ENCODE results near the gene CHST5.
"Not testable (repeated sequence)": the region's sequence is repeated elsewhere in the genome, so short reads cannot be mapped to it uniquely, and the experiment has no call there.

Gene CHST5

DNA sequence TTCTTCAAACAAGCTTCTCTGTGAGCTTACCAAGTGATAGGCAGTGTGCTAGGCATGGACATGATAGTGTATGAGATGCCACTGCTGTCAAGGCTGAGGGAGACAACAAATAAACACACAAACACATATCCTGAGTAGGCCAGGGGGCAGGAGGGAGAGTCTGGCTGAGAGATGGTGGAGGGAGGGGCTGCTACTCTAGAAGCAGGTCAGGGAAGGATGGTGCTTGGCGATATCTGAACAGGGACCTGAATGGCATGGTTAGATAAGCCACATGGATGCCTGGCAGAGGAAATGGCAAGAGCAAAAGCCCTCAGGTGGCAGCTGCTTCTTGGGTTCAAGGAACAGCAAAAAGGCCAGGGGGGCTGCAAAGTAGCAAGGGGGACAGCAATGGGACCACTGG lies 32.1 kb downstream of the CHST5 start:
- DNase-seq = peak; percentile 83

DNA sequence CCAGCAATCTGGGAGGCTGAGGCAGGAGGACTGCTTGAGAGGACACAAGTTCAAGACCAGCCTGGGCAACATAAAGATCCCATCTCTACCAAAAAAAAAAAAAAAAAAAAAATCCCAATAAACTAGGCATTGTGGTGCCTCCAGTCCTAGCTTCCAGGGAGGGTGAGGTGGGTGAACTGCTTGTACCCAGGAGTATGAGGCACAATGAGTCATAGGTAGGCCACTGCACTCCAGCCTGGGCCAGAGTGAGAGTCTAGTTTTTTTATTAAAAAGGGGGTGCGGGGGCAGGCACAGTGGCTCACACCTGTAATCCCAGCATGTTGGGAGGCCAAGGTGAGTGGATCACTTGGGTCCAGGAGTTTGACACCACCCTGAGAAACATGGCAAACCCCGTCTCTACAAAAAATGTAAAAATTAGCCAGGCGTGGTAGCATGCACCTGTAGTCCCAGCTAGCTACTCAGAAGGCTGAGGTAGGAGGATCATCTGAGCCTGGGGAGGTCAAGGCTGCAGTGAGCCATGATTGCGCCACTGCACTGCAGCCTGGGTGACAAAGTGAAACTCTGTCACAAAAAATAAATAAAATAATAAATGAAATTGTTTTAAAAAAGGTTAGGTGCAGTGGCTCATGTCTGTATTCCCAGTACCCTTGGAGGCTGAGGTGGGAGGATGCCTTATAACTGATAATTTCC lies 32.8 kb downstream of the CHST5 start:
- no peak for DNase-seq

DNA sequence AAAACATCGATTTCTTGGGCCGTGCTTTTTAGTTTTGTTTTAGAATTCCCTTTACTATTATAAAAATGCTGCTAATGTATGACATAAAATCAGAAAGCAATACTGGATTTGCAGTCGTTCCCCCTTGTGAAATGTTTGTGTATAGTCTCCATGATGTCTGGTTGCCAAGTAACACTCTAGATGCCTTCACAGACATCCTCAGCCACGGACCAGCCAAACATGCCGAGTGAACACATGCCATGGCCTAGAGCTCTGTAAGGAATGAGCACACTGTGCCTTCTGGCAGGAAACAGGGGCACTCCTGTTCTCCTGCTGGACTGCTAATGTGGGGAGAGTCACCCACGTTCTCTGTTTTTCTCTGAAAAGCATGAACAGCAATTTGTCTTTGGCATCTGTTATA lies 34.1 kb downstream of the CHST5 start:
- DNase-seq = not testable (repeated sequence)

DNA sequence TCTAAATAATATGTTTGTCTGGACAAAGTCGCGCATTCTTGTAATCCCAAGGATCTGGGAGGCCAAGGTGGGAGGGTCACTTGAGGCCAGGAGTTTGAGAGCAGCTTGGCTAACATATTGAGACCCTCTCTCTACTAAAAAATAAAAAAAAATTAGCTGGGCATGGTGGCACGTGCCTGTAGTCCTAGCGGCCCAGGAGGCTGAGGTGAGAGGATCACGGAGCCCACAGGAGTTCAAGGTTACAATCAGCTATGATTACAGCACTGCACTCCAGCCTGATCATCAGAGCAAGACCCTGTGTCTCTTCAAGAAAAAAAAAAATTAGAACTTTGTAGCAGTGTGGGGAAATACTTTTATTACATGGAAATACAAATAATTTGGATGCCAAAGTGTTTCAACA lies 34.5 kb downstream of the CHST5 start:
- no peak for DNase-seq

DNA sequence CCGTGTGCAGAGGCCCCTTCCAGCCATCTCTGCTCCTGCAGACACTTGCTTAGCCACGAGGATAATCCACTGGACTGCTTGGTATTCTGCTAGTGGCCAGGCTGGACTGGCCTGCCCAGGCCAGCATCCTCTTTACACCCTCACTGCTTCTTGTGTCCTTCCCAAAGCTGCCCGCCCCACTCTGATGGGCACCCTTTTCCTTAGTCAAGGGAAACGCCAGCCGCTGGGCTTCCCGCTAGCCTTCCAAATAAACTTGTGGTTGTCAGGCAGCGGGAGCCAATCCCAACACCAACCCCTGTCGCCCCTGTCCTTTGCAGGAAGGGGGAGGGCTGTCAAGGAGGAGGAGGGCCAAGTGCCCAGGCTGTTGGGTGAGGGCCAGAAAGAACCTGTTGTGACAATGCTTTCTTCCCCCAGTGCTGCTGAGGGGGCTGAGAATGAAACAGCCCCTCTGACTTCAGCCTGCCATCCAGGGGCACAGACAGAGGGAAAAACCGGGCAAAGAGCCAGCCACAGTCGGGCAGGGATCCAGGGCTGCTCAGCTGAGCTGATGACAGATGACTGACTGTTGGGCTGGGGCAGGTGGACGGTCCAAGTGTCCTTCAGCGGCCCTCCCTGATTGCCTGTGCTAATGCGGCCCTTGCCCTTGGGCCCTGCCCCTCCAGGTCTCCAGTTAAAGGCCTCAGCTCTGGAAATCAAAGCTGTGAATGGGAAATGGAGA lies 37.1 kb downstream of the CHST5 start:
- peak; percentile 15 for DNase-seq

DNA sequence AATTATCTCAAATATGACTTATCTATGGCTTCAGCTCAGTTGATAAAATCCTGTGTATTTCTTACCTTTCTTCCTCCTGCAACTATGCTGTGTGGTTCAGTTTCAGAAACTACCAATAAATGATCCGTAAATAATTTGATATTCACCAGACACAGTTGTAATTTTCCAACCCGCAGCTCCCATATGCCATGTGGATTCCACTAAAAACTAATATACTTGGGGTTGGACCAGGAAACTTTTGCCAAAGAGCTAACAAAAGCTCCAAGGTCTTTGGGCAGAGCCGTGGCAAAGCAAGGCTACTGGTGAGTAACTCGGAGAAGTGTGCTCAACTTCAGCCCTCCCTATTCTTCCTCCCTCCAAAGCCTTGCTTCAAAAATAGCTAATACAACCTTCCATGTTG lies 38.4 kb downstream of the CHST5 start:
- DNase-seq = no peak

DNA sequence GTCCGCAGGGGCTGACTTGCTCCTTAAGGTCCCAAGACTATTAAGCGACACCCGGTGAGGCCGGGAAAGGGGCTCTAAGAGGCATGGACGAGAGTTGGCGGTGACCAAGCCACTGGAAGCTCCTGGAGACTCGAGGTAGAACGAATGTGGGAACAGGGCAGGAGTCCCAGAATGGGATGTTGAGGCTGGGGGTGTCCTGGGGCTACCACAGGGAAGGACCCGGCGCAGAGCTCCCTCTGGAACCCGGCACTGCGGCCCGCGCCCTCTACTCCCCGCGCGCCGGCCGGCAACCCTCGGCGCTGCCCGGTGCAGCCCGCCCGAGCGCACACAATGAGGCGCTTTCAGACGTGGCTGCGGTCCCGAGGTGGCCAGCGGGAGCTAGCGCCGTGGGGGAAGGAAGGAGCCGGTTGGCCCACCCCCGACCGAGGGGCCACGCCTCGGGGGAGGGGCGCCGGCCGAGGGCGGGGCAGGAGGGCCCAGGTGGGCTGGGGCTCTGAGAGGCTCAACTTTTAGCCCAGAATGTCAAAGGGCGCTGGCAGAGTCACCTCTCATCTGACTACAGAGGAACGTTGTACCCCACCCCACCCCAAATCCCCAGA lies 40.7 kb downstream of the CHST5 start, which contains the start of gene CHST6:
Gene CHST6 (minus strand): TSS at position 366 of the 599 bp plus-strand sequence. CDS start 15,613 bp downstream, outside the sequence.
- DNase-seq = peak; percentile 37

DNA sequence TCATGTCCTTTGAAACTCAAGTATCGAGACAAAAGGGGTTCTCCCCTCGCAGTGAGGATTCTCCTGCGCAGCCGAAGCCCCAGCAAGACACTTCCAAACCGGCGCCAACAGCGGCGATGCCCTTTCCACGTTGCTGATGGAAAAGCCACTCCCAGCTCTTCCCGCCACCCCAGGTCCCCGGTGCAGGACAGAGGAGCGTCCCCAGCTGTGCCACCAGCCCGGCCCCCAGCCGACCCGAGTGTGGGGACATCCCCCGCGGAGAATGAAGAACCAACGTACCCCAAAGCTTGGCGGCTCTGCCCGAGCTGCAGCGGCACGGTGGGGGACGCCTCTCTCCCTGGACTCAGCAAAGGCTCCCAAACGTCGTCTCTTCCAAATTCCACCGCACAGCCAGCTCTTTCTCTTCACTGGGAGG lies 41.2 kb downstream of the CHST5 start:
- no peak for DNase-seq

DNA sequence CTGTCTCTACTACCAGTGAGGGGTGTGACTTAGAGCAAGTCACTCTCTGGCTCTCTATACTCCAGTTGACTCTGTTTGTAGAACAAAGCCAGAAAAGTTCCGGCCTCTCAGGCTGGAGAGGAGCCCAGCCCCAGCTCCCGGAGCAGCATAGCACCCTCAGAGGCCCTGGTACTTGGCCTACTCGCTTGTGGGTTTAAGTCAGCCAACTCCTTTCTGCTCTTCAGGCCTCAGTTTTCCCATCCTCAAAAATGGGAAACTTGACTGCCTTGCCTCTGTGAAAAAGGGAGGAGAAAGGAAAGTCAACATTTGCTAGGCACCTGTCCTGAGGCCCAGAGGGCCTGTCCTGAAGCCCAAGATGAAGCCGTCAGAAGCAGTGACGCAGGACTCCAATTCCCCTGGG lies 41.7 kb downstream of the CHST5 start:
- no peak for DNase-seq

DNA sequence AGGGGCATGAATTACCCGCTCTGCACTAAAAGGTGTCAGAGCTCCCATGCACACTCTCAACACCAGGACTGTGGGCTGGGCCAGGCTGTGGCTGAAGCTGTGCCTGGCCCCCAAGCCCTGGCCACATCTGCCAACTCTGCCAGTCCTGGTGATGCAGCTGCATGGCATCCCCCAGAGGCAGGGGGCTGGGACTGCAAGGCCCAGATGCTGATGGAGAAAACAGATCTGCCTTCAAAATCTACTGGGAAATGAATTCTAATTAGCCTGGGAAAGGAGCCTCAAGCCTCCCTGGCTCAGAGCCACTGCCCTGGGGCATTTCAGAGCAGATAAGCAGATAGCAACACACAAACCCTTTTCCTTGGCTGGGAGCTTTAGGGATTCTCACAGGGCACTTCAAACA lies 44.0 kb downstream of the CHST5 start:
- peak; percentile 39 for DNase-seq

DNA sequence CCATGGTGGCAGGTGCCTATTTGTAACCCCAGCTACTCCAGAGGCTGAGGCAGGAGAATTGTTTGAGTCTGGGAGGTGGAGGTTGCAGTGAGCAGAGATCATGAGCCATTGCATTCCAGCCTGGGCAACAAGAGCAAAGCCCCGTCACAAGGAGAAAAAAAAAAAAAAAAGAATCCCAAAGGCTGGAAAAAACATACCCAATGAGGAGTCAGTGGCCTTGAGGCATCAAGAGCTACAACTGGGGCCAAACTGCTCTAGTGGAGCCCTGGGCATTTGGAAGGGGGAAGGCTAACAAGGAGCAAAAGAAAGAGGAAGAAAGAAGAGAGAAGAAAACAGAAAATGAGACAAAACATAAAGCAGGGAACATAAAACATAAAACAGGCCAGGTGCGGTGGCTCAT lies 47.6 kb downstream of the CHST5 start:
- DNase-seq = no peak

DNA sequence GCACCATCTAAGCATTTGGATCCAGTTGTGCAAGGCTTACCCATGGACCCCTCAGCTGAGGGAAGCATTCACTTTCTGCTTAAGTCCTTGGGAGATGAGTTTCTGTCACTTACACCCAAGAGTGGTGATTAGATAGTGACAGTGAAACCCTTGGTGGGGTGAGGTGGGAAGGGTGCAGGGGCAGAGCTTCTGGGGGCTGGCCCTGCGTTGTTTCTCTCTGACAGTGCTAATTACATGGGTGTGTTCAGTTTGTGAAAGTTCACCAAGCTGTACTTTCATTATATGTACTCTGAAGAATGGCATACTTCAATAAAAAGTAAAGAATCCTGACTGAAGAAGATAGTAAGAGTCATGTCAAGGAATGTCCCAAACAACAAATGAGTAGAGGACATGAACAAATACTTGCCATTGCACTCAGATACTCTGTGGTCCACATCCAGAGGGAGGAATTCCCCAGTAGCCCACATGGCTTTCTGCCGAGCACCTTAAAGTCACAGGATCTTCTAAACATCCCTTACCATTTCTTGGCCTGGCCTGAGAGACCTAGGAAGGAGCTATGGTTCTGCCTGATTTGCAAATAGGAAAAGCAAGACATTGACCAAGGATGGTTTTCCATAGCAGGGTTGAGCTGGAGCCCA lies 49.1 kb downstream of the CHST5 start:
- DNase-seq = no peak

DNA sequence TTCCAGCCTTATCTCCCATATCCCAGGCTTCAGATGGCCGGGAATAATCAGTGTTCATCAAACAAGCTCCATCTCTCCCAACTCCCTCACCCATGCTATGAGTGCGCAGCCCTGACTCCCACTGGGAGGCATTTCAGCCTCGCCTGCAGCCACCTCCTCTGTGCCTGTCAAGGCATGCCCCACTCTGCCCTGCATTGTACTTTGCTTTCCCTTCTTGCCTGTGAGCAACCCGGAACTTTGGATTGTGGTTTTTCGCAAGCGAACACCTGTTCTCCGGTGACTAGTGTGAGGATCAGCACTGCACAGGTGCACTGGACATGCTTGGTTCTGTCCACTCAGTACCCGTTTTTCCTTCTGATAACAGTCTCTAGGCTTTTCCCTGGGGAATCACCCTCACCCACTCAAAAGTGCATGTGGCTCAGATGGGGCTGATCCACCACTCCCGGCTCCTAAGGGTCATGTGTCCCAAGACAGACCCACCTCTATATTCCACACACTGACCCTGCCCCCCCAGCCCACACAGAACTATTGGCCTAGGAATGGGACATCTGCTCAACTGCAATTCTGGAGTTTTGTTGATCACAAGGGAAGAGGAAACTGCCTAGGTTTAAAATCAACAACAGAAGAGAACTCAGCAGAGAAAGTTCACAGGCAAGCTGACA lies 49.8 kb downstream of the CHST5 start:
- DNase-seq = no peak

DNA sequence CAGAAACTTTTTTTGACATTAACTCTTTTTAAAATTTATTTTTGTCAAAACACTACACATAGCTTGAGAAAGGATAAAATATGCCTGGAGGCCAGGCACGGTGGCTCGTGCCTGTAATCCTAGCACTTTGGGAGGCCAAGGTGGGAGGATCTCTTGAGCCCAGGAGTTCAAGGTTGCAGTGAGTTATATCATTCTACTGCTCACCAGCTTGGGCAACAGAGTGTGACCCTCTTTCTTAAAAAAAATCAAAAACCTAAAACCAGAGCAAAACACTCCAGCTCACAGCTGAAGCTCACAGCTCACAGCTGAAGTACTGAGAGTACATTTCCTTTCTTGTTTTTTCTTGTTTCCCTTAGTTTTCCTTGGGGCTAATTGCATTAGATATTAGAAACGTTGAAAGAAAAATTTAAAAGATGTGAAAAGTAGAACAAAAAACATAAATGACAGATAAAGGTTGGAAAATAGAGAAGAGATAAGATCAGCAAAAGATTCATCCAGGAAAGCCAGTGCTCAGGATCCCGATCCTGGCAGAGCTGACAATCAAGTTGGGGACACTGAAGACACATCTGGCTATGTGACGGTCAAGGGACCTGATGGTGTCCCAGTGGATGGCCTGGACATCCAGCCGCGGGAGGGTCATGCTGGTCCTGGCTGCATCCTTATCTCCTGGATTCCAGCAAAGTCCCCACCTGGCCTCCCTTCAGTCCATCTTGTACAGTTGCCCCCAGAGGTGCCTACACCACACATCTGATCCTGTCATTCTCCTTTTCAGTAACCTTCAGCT lies 50.5 kb downstream of the CHST5 start:
- DNase-seq = no peak

DNA sequence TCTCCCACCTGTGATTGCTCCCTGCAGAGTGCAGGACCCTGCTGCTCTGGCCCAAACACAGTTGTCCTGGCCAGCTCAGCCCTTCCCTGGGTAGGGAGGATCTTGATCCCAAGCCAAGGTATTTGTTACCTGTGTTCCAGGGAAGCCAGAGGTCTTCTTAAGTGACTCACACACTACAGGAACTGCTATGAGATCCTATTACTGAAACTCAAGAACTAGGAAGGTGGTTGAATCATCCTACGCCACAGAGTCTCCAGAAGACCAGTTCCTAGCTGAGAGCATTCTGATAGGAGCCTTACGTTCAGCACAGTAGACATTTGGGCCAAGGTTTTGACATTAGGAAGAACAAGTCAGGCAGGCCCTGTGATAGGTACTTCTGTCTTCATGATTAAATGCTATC lies 52.7 kb downstream of the CHST5 start:
- DNase-seq = no peak

DNA sequence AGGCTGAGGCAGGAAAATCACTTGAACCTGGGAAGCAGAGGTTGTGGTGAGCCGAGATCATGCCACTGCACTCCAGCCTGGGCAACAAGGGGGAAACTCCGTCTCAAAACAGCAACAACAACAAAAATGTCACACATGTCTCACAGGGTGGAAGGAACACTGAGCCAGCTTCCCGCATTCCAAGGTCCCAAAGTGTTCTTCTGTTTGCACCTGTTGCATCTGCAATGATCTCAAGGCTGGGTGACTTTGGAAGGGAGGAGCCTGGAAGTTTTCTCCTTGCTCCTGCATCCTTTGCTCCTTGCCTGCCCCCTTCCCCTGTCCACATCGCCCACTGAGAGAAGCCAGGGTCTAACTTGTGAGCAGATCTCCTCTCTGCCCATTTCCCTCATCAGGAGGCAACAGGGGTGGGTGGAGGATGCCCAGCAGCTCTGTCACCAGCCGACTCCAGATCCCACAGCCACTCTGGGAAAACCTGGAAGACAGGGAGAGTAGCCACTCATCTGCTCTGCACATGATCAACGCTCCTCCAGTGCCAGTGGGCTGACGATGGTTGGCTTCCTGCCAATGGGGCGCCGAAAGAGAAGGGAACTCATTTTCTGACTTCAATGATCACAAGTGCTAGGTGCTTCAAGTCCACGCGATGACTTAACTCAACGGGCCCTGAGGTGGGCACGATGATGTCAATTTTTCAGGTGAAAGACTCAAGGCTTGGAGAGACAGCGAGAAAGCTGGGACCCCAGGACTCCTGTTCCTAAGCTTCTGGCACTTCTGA lies 53.3 kb downstream of the CHST5 start:
- DNase-seq = no peak

DNA sequence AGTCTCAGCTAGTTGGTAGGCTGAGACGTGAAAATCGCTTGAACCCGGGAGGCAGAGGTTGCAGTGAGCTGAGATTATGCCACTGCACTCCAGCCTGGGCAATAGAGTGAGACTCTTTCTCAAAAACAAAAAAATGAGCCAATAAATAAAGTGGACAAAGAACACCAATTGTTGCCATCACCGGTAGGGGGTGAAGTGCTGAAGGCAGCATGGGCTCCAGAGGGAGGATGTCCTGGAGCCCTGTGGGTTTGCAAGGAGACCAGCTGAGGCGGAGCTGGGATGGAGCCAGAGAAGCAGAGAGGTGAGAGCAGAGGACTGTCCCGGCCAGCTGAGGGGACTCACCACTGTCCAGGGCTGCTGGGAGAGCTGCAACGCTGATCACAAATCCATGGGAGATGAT lies 54.4 kb downstream of the CHST5 start:
- DNase-seq = no peak

DNA sequence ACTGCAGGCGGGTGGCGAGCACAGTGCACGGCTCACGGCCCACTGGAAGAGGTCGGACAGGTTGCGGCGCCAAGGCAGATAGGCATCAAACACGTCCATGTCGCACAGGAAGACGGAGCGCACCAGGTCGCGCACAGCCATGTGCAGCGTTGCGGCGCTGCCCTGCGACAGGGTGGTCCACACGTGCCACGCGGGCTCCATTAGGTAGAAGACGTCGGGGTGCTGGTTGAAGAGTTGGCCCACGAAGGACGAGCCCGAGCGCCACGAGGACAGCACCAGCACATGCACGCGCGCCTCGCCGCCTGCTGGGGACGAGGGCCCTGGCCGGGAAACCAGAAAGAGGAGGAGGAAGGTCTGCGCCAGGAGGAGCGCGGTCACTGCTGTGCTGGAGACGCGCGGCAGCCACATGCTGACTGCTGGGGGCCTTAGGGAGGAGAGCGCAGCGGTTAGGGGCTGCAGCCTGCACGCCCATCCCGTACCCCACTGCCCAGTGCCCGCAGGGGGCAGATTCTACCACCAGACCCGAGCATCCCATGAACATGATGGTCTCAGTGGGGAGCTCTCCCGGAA lies 56.4 kb downstream of the CHST5 start:
- no peak for DNase-seq
